Sigmoid colon (tissue), 4 donors: ENCODE measurements around the gene SEC14L1.

Experiments
- EP300 ChIP-seq, 4 donors: sonication (generic); formaldehyde crosslinking; IDR thresholded peaks; one replicate each; pipeline ENCODE4 v1.6.1; 2017; ENCODE audit warnings: antibody characterized with exemption in 4 of 4
- POLR2A ChIP-seq, 2 donors: fragments of 450-650 bp; IDR thresholded peaks; one replicate each; pipeline ENCODE4 v1.6.1; 2016; ENCODE audit warnings: antibody characterized with exemption in 2 of 2, mild to moderate bottlenecking in 2 of 2, moderate library complexity in 2 of 2
- POLR2AphosphoS5 ChIP-seq, 4 donors: sonication (generic); formaldehyde crosslinking; IDR thresholded peaks; one replicate each; pipeline ENCODE4 v1.6.1; 2017; ENCODE audit warnings: antibody characterized with exemption in 4 of 4
- TF ChIP-seq, protein P1 (sequence below), 4 experiments: fragments of 450-650 bp in 3 of 4; fragments of 200-600 bp in 1 of 4; IDR thresholded peaks; one replicate each; pipeline ENCODE4 v1.5.1; 2016 to 2019; ENCODE audit warnings: antibody characterized with exemption in 4 of 4, mild to moderate bottlenecking in 3 of 4, moderate library complexity in 2 of 4

- TF ChIP-seq, protein P1, sequence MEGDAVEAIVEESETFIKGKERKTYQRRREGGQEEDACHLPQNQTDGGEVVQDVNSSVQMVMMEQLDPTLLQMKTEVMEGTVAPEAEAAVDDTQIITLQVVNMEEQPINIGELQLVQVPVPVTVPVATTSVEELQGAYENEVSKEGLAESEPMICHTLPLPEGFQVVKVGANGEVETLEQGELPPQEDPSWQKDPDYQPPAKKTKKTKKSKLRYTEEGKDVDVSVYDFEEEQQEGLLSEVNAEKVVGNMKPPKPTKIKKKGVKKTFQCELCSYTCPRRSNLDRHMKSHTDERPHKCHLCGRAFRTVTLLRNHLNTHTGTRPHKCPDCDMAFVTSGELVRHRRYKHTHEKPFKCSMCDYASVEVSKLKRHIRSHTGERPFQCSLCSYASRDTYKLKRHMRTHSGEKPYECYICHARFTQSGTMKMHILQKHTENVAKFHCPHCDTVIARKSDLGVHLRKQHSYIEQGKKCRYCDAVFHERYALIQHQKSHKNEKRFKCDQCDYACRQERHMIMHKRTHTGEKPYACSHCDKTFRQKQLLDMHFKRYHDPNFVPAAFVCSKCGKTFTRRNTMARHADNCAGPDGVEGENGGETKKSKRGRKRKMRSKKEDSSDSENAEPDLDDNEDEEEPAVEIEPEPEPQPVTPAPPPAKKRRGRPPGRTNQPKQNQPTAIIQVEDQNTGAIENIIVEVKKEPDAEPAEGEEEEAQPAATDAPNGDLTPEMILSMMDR (IDR thresholded peaks at IDR 0.05): no peak
- no peak for TF ChIP-seq POLR2A (IDR thresholded peaks at IDR 0.05)
- TF ChIP-seq EP300 (IDR thresholded peaks at IDR 0.05): no peak
- no peak for TF ChIP-seq POLR2AphosphoS5 (IDR thresholded peaks at IDR 0.05)
Measured at GRCh38 chr17:77233127-77233526, 92.4 kb downstream of the SEC14L1 start.
